Neuronal stem cell (in vitro differentiated cells): ENCODE measurements around the gene CD19. TPM values are rescaled to one million over a fixed set of nuclear protein-coding genes. Genes with fewer than 3 reads are reported as not detected.
A peak's percentile ranks its signal among the peaks of the same experiment; 100 is the strongest.

ENCODE experiments used
- DNase-seq: peaks from one replicate; pipeline ENCODE4 v3.0.0-alpha.2; 2013; ENCODE audit warnings: low spot score
- H2AFZ ChIP-seq: one replicate; pipeline ENCODE4 v1.6.1; 2013; ENCODE audit warnings: mild to moderate bottlenecking, low read length, inconsistent platforms
- H2AK5ac ChIP-seq: 2 replicates; pipeline ENCODE4 v1.6.1; 2013; ENCODE audit warnings: low read depth, mild to moderate bottlenecking, inconsistent platforms, low read length, moderate library complexity, mixed read lengths
- H2BK120ac ChIP-seq: 2 replicates; pipeline ENCODE4 v1.6.1; 2013; ENCODE audit warnings: low read depth, mild to moderate bottlenecking, inconsistent platforms, low read length, moderate library complexity, mixed read lengths
- H2BK12ac ChIP-seq: one replicate; pipeline ENCODE4 v1.6.1; 2013; ENCODE audit warnings: low read length, inconsistent platforms
- H2BK15ac ChIP-seq: 2 replicates; pipeline ENCODE4 v1.6.1; 2013; ENCODE audit warnings: mild to moderate bottlenecking, low read length, inconsistent platforms, mixed read lengths
- H2BK5ac ChIP-seq: one replicate; pipeline ENCODE4 v1.6.1; 2013; ENCODE audit warnings: inconsistent platforms, mild to moderate bottlenecking, low read length, moderate library complexity
- H3K14ac ChIP-seq: one replicate; pipeline ENCODE4 v1.6.1; 2013; ENCODE audit warnings: low read length, inconsistent platforms
- H3K18ac ChIP-seq: 2 replicates; pipeline ENCODE4 v1.6.1; 2013; ENCODE audit warnings: low read length, inconsistent platforms
- H3K23ac ChIP-seq: 2 replicates; pipeline ENCODE4 v1.6.1; 2013; ENCODE audit warnings: low read depth, mild to moderate bottlenecking, mixed read lengths, low read length, inconsistent platforms; ENCODE audit not compliant: poor library complexity
- H3K27ac ChIP-seq: replicated peaks from 3 replicates; pipeline ENCODE4 v1.5.1; 2013; ENCODE audit warnings: low read length, inconsistent platforms
- H3K27me3 ChIP-seq, 3 experiments: 2 replicates each; pipeline ENCODE4 v1.6.1; 2013; ENCODE audit warnings: low read length in 3 of 3, mild to moderate bottlenecking in 2 of 3, inconsistent platforms in 1 of 3, low read depth in 1 of 3, mixed read lengths in 1 of 3, moderate library complexity in 1 of 3; ENCODE audit not compliant: control insufficient read depth in 3 of 3, insufficient read depth in 3 of 3
- H3K36me3 ChIP-seq, 2 donors: replicated peaks in 1 of 2; 2 replicates each; pipeline ENCODE4 v1.6.1; 2013; ENCODE audit warnings: low read length in 2 of 2; ENCODE audit not compliant: control insufficient read depth in 2 of 2, insufficient read depth in 2 of 2
- H3K4ac ChIP-seq: 2 replicates; pipeline ENCODE4 v1.6.1; 2013; ENCODE audit warnings: inconsistent platforms, mild to moderate bottlenecking, low read length, moderate library complexity
- H3K4me1 ChIP-seq, 2 donors: 1 replicate in 1 of 2; 2 replicates in 1 of 2; pipeline ENCODE4 v1.6.1; 2013; ENCODE audit warnings: low read length in 2 of 2, low read depth in 1 of 2; ENCODE audit not compliant: control insufficient read depth in 2 of 2, insufficient read depth in 1 of 2
- H3K4me2 ChIP-seq: one replicate; pipeline ENCODE4 v1.6.1; 2013; ENCODE audit warnings: mild to moderate bottlenecking, low read length, inconsistent platforms; ENCODE audit not compliant: insufficient read depth, poor library complexity, severe bottlenecking
- H3K4me3 ChIP-seq, 2 donors: 2 replicates each; pipeline ENCODE4 v1.5.1; 2013; ENCODE audit warnings: low read length in 2 of 2, mild to moderate bottlenecking in 2 of 2, inconsistent platforms in 1 of 2, moderate library complexity in 1 of 2
- H3K79me1 ChIP-seq: one replicate; pipeline ENCODE4 v1.6.1; 2013; ENCODE audit warnings: low read depth, mild to moderate bottlenecking, inconsistent platforms, low read length, moderate library complexity
- H3K9ac ChIP-seq: one replicate; pipeline ENCODE4 v1.6.1; 2013; ENCODE audit warnings: mild to moderate bottlenecking, low read depth, low read length, inconsistent platforms; ENCODE audit not compliant: poor library complexity
- H3K9me3 ChIP-seq, 2 donors: replicated peaks in 1 of 2; 2 replicates each; pipeline versions ENCODE3 to v1.6.1; 2013; ENCODE audit warnings: low read length in 2 of 2, mild to moderate bottlenecking in 2 of 2, inconsistent platforms in 1 of 2, low read depth in 1 of 2, mixed read lengths in 1 of 2, moderate library complexity in 1 of 2; ENCODE audit not compliant: control insufficient read depth in 2 of 2, insufficient read depth in 1 of 2
- H4K8ac ChIP-seq: one replicate; pipeline ENCODE4 v1.6.1; 2013; ENCODE audit warnings: low read depth, mild to moderate bottlenecking, inconsistent platforms, low read length, moderate library complexity
- H4K91ac ChIP-seq: one replicate; pipeline ENCODE4 v1.6.1; 2013; ENCODE audit warnings: low read length, low read depth, mild to moderate bottlenecking, inconsistent platforms; ENCODE audit not compliant: poor library complexity
- WGBS, 2 donors: extraction: QIAGEN DNeasy Blood & Tissue Kit; methylation state at CpG; one replicate each; pipeline ENCODE4 v1.1.7; 2013; ENCODE audit warnings: missing lambda C conversion rate in 2 of 2, mixed read lengths in 1 of 2; ENCODE audit not compliant: insufficient read length in 2 of 2, insufficient replicate concordance in 1 of 2; ENCODE audit errors: extremely low coverage in 2 of 2; 5-methylcytosine and 5-hydroxymethylcytosine counted together
- polyA plus RNA-seq, 2 experiments: library from polyadenylated mRNA; stranded (reverse); fragments of 200-250 nt; gene quantifications; one replicate each; pipeline ENCODE4 v1.2.3, GENCODE V29; 2013

Gene CD19
- polyA plus RNA-seq (2013, experiment 1 of 2): 0.21 TPM
- 0.14 TPM for polyA plus RNA-seq (2013, experiment 2 of 2)

- Histone ChIP-seq H3K18ac (peak within 1 kb of the TSS; percentile 76), H3K14ac (no peak within 1 kb of the TSS), H3K79me1 (no peaks in the 10 kb centered on the region), H4K8ac (no peak within 1 kb of the TSS), H2BK120ac (peak within 1 kb of the TSS; percentile 37), H3K9me3 (no peaks in the 10 kb centered on the region), H3K27me3 (no peaks in the 10 kb centered on the region), H3K36me3 (no peaks in the 10 kb centered on the region), H2BK5ac (peak within 1 kb of the TSS; percentile 33), H3K9ac (no peak within 1 kb of the TSS), H2BK12ac (peak within 1 kb of the TSS; percentile 85), H3K4ac (no peak within 1 kb of the TSS), H4K91ac (peak within 1 kb of the TSS; percentile 87), H2AK5ac (peak within 1 kb of the TSS; percentile 58), H3K4me3 (no peak within 1 kb of the TSS), H2BK15ac (peak within 1 kb of the TSS; percentile 96), H2AFZ (peak within 1 kb of the TSS; percentile 91), H3K4me1 (peaks cover 4% of the 10 kb centered on the region in 2 donors), H3K23ac (peak within 1 kb of the TSS; percentile 5), H3K4me2 (no peak within 1 kb of the TSS), H3K27ac (peak within 1 kb of the TSS; percentile 87)
- DNase-seq: no peak
- WGBS, 2 donors: no CpG with 5 or more reads among the region's 10 CpGs
Measured at GRCh38 chr16:28931801-28932225, at the start of gene CD19. TSS of gene CD19 (plus strand) at chr16:28931971. CDS start at chr16:28932001, 30 bp downstream.

- DNase-seq: no peak
- H2AFZ ChIP-seq: peak overlapping the region; percentile 88
Measured at GRCh38 chr16:28882551-28883160, 49.1 kb upstream of the CD19 start.

GRCh38 chr16:28883221-28883996, 48.4 kb upstream of the CD19 start:
- no peaks in the 10 kb centered on the region for H3K9me3 ChIP-seq
- no peak overlapping the region for H3K27ac ChIP-seq
- H4K8ac ChIP-seq: no peak overlapping the region
- H3K9ac ChIP-seq: no peak overlapping the region
- H3K18ac ChIP-seq: no peak overlapping the region
- no peak for DNase-seq
- WGBS, 2 donors: no CpG with 5 or more reads among the region's 25 CpGs
- peak overlapping the region; percentile 38 for H3K14ac ChIP-seq
- peak overlapping the region; percentile 37 for H2BK15ac ChIP-seq
- H2BK12ac ChIP-seq: peak overlapping the region; percentile 22
- H2BK5ac ChIP-seq: peak overlapping the region; percentile 39
- H2AK5ac ChIP-seq: peak overlapping the region; percentile 10
- no peak overlapping the region for H3K4ac ChIP-seq
- H3K4me1 ChIP-seq: peaks cover 12 to 30% of the 10 kb centered on the region in 2 donors
- peak overlapping the region; percentile 88 for H2AFZ ChIP-seq
- peaks cover 0 to 4% (median 0%) of the 10 kb centered on the region in 3 experiments for H3K27me3 ChIP-seq
- no peak overlapping the region for H2BK120ac ChIP-seq
- H3K79me1 ChIP-seq: no peaks in the 10 kb centered on the region
- H4K91ac ChIP-seq: no peak overlapping the region
- H3K4me3 ChIP-seq: no peak overlapping the region
- H3K36me3 ChIP-seq: peaks cover 0 to 7% of the 10 kb centered on the region in 2 donors
- H3K4me2 ChIP-seq: no peak overlapping the region
- no peak overlapping the region for H3K23ac ChIP-seq

More at GRCh38 chr16:28882551-28883160, 49.1 kb upstream of the CD19 start:
- Histone ChIP-seq H3K9ac (peak overlapping the region; percentile 53), H4K8ac (no peak overlapping the region), H2AK5ac (peak overlapping the region; percentile 10), H3K79me1 (peaks cover 3% of the 10 kb centered on the region), H3K4me2 (peak overlapping the region; percentile 11), H3K4me1 (peaks cover 12 to 36% of the 10 kb centered on the region in 2 donors), H3K36me3 (peaks cover 2 to 7% of the 10 kb centered on the region in 2 donors), H2BK15ac (peak overlapping the region; percentile 37), H2BK5ac (peak overlapping the region; percentile 39), H3K23ac (peak overlapping the region; percentile 40), H3K9me3 (no peaks in the 10 kb centered on the region), H2BK120ac (no peak overlapping the region), H3K14ac (peak overlapping the region; percentile 75), H3K18ac (no peak overlapping the region), H4K91ac (no peak overlapping the region), H3K4ac (no peak overlapping the region), H3K4me3 (peak overlapping the region in 1 of 2 donors; percentile 26), H3K27ac (no peak overlapping the region), H3K27me3 (peaks cover 0 to 4% (median 0%) of the 10 kb centered on the region in 3 experiments), H2BK12ac (peak overlapping the region; percentile 22)
- WGBS, 2 donors: no CpG with 5 or more reads among the region's 24 CpGs

GRCh38 chr16:28884045-28884444, 47.7 kb upstream of the CD19 start:
- H3K9me3 ChIP-seq: no peaks in the 10 kb centered on the region
- H2BK15ac ChIP-seq: no peak overlapping the region
- no peak overlapping the region for H3K4me2 ChIP-seq
- no peak overlapping the region for H2BK12ac ChIP-seq
- no peak overlapping the region for H4K8ac ChIP-seq
- no peak overlapping the region for H2AFZ ChIP-seq
- DNase-seq: no peak
- H3K23ac ChIP-seq: no peak overlapping the region
- H2AK5ac ChIP-seq: peak overlapping the region; percentile 52
- H3K27me3 ChIP-seq: peaks cover 0 to 4% (median 0%) of the 10 kb centered on the region in 3 experiments
- peaks cover 8 to 26% of the 10 kb centered on the region in 2 donors for H3K4me1 ChIP-seq
- no peak overlapping the region for H3K9ac ChIP-seq
- H3K27ac ChIP-seq: no peak overlapping the region
- no peak overlapping the region for H3K4ac ChIP-seq
- H4K91ac ChIP-seq: no peak overlapping the region
- no peak overlapping the region for H3K4me3 ChIP-seq
- WGBS, 2 donors: no CpG with 5 or more reads among the region's 6 CpGs
- no peaks in the 10 kb centered on the region for H3K79me1 ChIP-seq
- H3K18ac ChIP-seq: no peak overlapping the region
- peak overlapping the region; percentile 38 for H3K14ac ChIP-seq
- peaks cover 0 to 12% of the 10 kb centered on the region in 2 donors for H3K36me3 ChIP-seq
- H2BK5ac ChIP-seq: no peak overlapping the region
- H2BK120ac ChIP-seq: no peak overlapping the region
